Common myeloid progenitor, CD34-positive (primary cell): ENCODE measurements around the gene PFKM.

Source experiments
- CTCF ChIA-PET: fragments of 350-600 bp; sonication (Branson Sonifier 250); formaldehyde crosslinking; loops from one replicate; lab custom pipeline; 2021; ENCODE audit warnings: antibody characterized with exemption; lab: Charles Lee
- POLR2A ChIA-PET: fragments of 350-600 bp; sonication (Branson Sonifier 250); formaldehyde crosslinking; loops from one replicate; lab custom pipeline; 2021; ENCODE audit warnings: antibody characterized with exemption; lab: Charles Lee
- DNase-seq, 3 donors: peaks; one replicate each; pipeline versions ENCODE4 v3.0.0 to v3.0.0-alpha.2; 2013
- H3K27ac ChIP-seq, 2 experiments: 1 replicate in 1 of 2; 2 replicates in 1 of 2; pipeline ENCODE4 v1.7.0; 2013; ENCODE audit warnings: inconsistent platforms in 2 of 2, low read length in 2 of 2, mild to moderate bottlenecking in 2 of 2, low read depth in 1 of 2, moderate library complexity in 1 of 2; ENCODE audit not compliant: severe bottlenecking in 2 of 2, insufficient read depth in 1 of 2, poor library complexity in 1 of 2
- H3K27me3 ChIP-seq, 5 experiments: replicated peaks in 2 of 5; 1 replicate in 3 of 5; 2 replicates in 2 of 5; pipeline versions ENCODE4 v1.6.1 to v1.7.0; 2013; ENCODE audit warnings: low read length in 4 of 5, mild to moderate bottlenecking in 2 of 5, moderate library complexity in 2 of 5, inconsistent platforms in 1 of 5; ENCODE audit not compliant: insufficient read depth in 5 of 5, control insufficient read depth in 4 of 5
- H3K36me3 ChIP-seq, 4 experiments: 1 replicate in 2 of 4; 2 replicates in 2 of 4; pipeline versions ENCODE4 v1.6.1 to v1.7.0; 2013; ENCODE audit warnings: low read length in 3 of 4, control low read depth in 1 of 4, mild to moderate bottlenecking in 1 of 4; ENCODE audit not compliant: control insufficient read depth in 4 of 4, insufficient read depth in 4 of 4
- H3K4me1 ChIP-seq, 4 experiments: 1 replicate in 3 of 4; 2 replicates in 1 of 4; pipeline versions ENCODE4 v1.6.1 to v1.7.1; 2013; ENCODE audit warnings: low read length in 3 of 4, mild to moderate bottlenecking in 3 of 4, control low read depth in 1 of 4, inconsistent platforms in 1 of 4, moderate library complexity in 1 of 4; ENCODE audit not compliant: control insufficient read depth in 4 of 4, insufficient read depth in 4 of 4; ENCODE audit errors: control extremely low read depth in 1 of 4
- H3K4me3 ChIP-seq, 7 experiments: 1 replicate in 4 of 7; 2 replicates in 3 of 7; pipeline versions ENCODE4 v1.5.1 to v1.7.0; 2013; ENCODE audit warnings: mild to moderate bottlenecking in 7 of 7, low read length in 6 of 7, moderate library complexity in 6 of 7, inconsistent platforms in 2 of 7, low read depth in 2 of 7, control low read depth in 1 of 7; ENCODE audit not compliant: insufficient read depth in 4 of 7, control insufficient read depth in 1 of 7; ENCODE audit errors: extremely low read depth in 1 of 7
- H3K9me3 ChIP-seq, 5 experiments: 1 replicate in 4 of 5; 2 replicates in 1 of 5; pipeline versions ENCODE4 v1.6.1 to v1.7.1; 2013; ENCODE audit warnings: low read length in 4 of 5, mild to moderate bottlenecking in 2 of 5, inconsistent platforms in 1 of 5, low read depth in 1 of 5, moderate library complexity in 1 of 5; ENCODE audit not compliant: control insufficient read depth in 4 of 5, insufficient read depth in 2 of 5; ENCODE audit errors: control extremely low read depth in 1 of 5
- WGBS: methylation state at CpG from one replicate; pipeline ENCODE4 v1.1.5; 2013; ENCODE audit not compliant: insufficient coverage; 5-methylcytosine and 5-hydroxymethylcytosine counted together

Gene PFKM

DNA sequence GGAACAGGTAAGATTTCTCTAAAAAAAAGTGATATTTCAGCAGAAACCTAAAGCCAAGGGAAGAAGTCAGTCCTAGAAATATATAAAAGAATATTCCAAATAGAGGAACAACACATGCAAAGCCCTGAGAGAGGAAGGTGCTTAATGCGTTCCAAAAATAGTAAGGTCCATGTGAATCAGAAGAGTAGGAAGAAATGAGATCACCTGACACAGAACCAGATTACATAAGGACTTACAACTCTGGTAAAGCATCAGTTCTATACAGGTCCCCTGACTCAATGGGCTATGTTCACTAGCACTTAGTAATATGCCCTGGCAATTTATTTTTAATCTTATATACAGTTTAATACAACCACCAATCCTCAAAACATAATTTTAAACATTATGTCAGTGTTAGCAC lies 43.3 kb upstream of the PFKM start:
- Histone ChIP-seq H3K9me3 (peaks cover 0 to 2% (median 0%) of the 10 kb centered on the region in 5 experiments), H3K27ac (no peak overlapping the region), H3K4me1 (no peaks in the 10 kb centered on the region), H3K36me3 (peaks cover 12 to 51% (median 33%) of the 10 kb centered on the region in 4 experiments), H3K27me3 (no peaks in the 10 kb centered on the region), H3K4me3 (no peak overlapping the region)
- ChIA-PET CTCF (interaction anchor here (1.0 to 3.5 kb wide), 2 partner anchors 90 to 113 kb away, joined by 3 to 10 read pairs; no protein-coding TSS in a partner anchor), POLR2A (no interaction called here)
- no peak for DNase-seq
- WGBS: no CpG with 5 or more reads among the region's 1 CpG

DNA sequence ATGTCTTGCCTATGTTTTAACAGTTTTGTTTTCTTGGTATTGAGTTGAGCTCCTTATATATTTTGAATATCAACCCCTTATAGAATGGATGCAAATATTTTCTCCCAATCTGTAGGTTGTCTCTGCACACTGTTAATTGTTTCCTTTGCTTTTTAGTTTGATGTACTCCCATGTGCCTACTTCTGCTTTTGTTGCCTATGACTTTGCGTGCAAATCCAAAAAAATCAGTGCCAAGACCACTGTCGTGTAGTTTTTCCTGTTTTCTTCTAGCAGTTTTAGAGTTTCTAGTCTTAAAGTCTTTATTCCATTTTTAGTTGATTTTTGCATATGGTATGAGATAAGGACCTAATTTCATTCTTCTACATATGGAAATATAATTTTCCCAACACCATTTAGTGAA lies 42.1 kb upstream of the PFKM start:
- 51% methylated on average over 2 of the region's 2 CpGs for WGBS
- POLR2A ChIA-PET: no interaction called here
- H3K27me3 ChIP-seq: no peaks in the 10 kb centered on the region
- CTCF ChIA-PET: interaction anchor here (0.9 to 3.5 kb wide), 2 partner anchors 10 to 88 kb away, joined by 4 to 10 read pairs; no protein-coding TSS in a partner anchor
- peaks cover 0 to 2% (median 0%) of the 10 kb centered on the region in 5 experiments for H3K9me3 ChIP-seq
- H3K27ac ChIP-seq: no peak overlapping the region
- peak in 1 of 3 donors; percentile 14 for DNase-seq
- no peak overlapping the region for H3K4me3 ChIP-seq
- H3K4me1 ChIP-seq: no peaks in the 10 kb centered on the region
- H3K36me3 ChIP-seq: peaks cover 9 to 48% (median 28%) of the 10 kb centered on the region in 4 experiments

DNA sequence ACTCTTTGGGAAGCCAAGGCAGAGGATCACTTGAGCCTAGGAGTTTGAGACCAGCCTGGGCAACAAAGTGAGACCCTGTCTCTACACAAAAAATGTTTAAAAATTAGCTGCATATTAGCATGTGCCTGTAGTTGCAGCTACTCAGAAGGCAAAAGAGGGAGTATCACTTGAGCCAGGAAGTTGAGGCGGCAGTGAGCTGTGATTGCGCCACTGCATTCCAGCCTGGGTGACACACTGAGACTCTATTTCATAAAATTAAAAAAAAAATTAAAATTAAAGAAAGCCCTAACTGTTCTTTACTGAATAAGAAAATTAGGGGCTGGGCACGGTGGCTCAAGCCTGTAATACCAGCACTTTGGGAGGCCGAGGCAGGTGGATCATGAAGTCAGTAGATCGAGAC lies 40.3 kb upstream of the PFKM start:
- Histone ChIP-seq H3K36me3 (peaks cover 13 to 44% (median 24%) of the 10 kb centered on the region in 4 experiments), H3K4me3 (no peak overlapping the region), H3K27ac (no peak overlapping the region), H3K27me3 (no peaks in the 10 kb centered on the region), H3K4me1 (no peaks in the 10 kb centered on the region), H3K9me3 (peaks cover 0 to 2% (median 0%) of the 10 kb centered on the region in 5 experiments)
- WGBS: 96% methylated on average over 3 of the region's 5 CpGs
- POLR2A ChIA-PET: no interaction called here
- CTCF ChIA-PET: interaction anchor here (1.6 to 3.5 kb wide), 2 partner anchors 9 to 86 kb away, joined by 3 to 10 read pairs; no protein-coding TSS in a partner anchor
- no peak for DNase-seq

DNA sequence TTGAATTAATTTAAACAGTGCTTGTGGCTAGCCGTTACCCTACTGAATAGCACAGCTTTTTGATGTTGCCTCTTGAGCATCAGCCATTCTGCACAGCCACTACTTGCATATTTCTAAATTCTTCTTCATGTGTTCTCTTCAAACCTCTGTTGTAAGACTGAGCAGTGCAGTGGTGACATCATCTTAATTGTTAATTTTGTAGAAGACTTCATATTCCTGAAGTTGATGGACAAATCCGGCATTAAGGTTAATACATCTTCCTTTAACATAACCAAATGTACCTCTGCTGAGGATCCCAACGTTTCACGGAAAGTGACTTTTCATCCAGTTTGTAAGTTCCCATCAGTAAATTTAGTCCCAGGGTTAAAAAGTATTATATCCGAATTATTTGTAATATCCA lies 38.9 kb upstream of the PFKM start:
- peaks cover 7 to 39% (median 26%) of the 10 kb centered on the region in 4 experiments for H3K36me3 ChIP-seq
- H3K4me3 ChIP-seq: no peak overlapping the region
- no peak for DNase-seq
- no peaks in the 10 kb centered on the region for H3K27me3 ChIP-seq
- WGBS: 100% methylated on average over 1 of the region's 5 CpGs
- ChIA-PET POLR2A (no interaction called here), CTCF (interaction anchor here (1.1 to 6.5 kb wide), 2 partner anchors 9 to 85 kb away, joined by 3 to 57 read pairs; no protein-coding TSS in a partner anchor)
- no peak overlapping the region for H3K27ac ChIP-seq
- H3K9me3 ChIP-seq: peaks cover 0 to 2% (median 0%) of the 10 kb centered on the region in 5 experiments
- H3K4me1 ChIP-seq: no peaks in the 10 kb centered on the region

DNA sequence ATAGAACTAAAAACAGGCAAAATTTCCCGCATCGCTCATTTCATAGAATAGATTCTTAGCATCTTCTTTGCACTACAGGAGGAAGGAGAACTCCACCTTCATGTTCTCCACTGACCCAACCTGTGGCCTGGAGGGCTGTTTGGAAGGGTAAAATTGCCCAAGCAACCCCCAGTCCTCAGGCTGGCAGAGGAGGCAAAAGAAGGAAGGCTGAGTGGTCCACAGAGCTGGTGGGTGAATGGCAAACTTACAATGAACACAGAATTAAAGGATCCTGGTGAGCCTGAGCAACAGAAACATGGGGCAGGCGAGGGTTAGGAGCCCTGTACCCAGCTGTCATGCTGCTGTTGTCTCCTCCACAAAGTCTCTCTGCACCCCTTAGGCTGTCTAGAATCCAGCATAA lies 38.3 kb upstream of the PFKM start:
- POLR2A ChIA-PET: interaction anchor here (0.7 kb wide), 1 partner anchor 21 kb away, joined by 3 read pairs; no protein-coding TSS in a partner anchor
- no CpG with 5 or more reads among the region's 3 CpGs for WGBS
- Histone ChIP-seq H3K4me3 (no peak overlapping the region), H3K9me3 (peaks cover 0 to 2% (median 0%) of the 10 kb centered on the region in 5 experiments), H3K36me3 (peaks cover 7 to 40% (median 29%) of the 10 kb centered on the region in 4 experiments), H3K27me3 (no peaks in the 10 kb centered on the region), H3K4me1 (no peaks in the 10 kb centered on the region), H3K27ac (no peak overlapping the region)
- CTCF ChIA-PET: interaction anchor here (1.1 to 6.5 kb wide), 3 partner anchors 8 to 84 kb away, joined by 3 to 57 read pairs (median 3); no protein-coding TSS in a partner anchor
- DNase-seq: no peak

DNA sequence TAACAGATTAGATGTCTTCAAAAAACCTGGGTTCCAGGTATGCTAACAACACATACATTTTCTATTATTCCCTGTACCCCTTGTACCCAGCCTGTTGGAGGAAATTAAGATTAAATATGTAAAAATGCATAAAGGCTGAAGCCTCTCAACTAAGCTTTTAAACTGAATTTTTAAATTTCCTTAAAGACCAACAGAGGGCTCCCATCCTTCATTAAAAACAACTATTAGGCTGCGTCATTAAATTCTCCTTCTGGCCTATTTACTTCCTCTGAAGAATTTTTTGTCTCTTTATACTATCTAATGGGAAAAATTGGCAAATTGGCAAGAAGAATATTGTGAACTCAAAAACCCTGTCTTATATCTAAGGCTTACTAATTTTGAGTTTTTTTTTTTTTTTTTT lies 35.1 kb upstream of the PFKM start:
- H3K4me3 ChIP-seq: no peak overlapping the region
- DNase-seq: peak; percentile 47 to 67 (median 67)
- no peak overlapping the region for H3K27ac ChIP-seq
- WGBS: no CpG with 5 or more reads among the region's 1 CpG
- ChIA-PET POLR2A (interaction anchor here (0.6 to 0.9 kb wide), 2 partner anchors 73 to 261 kb away, joined by 3 to 4 read pairs; partner anchors contain the start of gene ASB8), CTCF (interaction anchor here (0.7 to 6.5 kb wide), 12 partner anchors 9 to 540 kb away, joined by 3 to 57 read pairs (median 5); partner anchors contain the start of gene SENP1)
- peaks cover 8 to 51% (median 38%) of the 10 kb centered on the region in 4 experiments for H3K36me3 ChIP-seq
- no peaks in the 10 kb centered on the region for H3K4me1 ChIP-seq
- no peaks in the 10 kb centered on the region for H3K27me3 ChIP-seq
- H3K9me3 ChIP-seq: no peaks in the 10 kb centered on the region

DNA sequence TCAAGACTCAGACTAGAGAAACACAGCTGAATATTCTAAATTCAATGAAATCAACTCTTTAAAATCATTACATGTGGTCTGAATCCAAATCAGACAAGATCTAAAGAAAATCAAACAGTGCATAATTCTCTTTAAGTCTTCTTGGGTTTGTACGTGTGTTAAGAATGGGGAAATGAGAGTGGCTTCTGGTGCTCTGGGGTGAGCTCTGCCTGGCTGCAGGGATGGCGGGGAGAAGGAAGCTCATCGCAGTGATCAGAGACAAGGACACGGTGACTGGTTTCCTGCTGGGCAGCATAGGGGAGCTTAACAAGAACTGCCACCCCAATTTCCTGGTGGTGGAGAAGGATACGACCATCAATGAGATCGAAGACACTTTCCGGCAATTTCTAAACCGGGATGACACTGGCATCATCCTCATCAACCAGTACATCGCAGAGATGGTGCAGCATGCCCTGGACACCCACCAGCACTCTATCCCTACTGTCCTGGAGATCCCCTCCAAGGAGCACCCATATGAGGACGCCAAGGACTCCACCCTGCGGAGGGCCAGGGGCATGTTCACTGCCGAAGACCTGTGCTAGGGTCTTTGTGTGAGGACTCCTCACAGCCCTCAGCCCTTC lies 34.2 kb upstream of the PFKM start:
- H3K36me3 ChIP-seq: peaks cover 10 to 56% (median 40%) of the 10 kb centered on the region in 4 experiments
- no peaks in the 10 kb centered on the region for H3K27me3 ChIP-seq
- WGBS: 89% methylated on average over 12 of the region's 12 CpGs
- DNase-seq: no peak
- H3K4me3 ChIP-seq: no peak overlapping the region
- H3K27ac ChIP-seq: no peak overlapping the region
- H3K9me3 ChIP-seq: no peaks in the 10 kb centered on the region
- POLR2A ChIA-PET: interaction anchor here (0.9 kb wide), 1 partner anchor 72 kb away, joined by 3 read pairs; the partner anchor contains the start of gene ASB8
- CTCF ChIA-PET: interaction anchor here (0.7 to 6.5 kb wide), 17 partner anchors 8 to 371 kb away, joined by 3 to 57 read pairs (median 4); partner anchors contain the start of gene SENP1
- no peaks in the 10 kb centered on the region for H3K4me1 ChIP-seq
